HG03469 (cell line): Measurements from ENCODE around the gene DPEP2NB.
"Not testable (repeated sequence)": the region's sequence is repeated elsewhere in the genome, so short reads cannot be mapped to it uniquely, and the experiment has no call there.

Source experiments
- ATAC-seq: cut with Tn5 transposase; IDR thresholded peaks from one replicate; pipeline ENCODE4 v1.9.1; 2021; ENCODE audit warnings: mild to moderate bottlenecking, moderate library complexity, moderate number of reproducible peaks; ENCODE audit not compliant: unreplicated experiment

The DPEP2NB gene

DNA sequence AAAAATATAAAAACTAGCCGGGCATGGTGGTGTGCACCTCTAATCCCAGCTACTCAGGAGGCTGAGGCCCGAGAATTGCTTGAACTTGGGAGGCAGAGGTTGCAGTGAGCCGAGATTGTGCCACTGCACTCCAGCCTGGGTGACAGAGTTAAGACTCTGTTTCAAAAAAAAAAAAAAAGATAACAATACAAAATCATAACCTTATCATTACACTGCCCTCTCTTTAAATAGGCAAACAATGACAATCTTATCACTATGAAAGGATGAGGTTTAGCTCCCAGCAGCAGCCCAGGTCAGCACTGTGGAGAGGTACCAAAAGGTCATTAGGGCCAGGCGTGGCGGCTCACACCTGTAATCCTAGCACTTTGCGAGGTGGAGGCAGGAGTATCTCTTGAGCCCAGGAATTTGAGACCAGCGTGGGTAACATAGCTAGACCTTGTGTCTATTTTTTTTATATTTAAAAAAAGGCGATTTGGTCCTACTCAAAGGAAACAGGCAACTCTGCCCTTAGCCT is 3.5 kb upstream of the DPEP2NB start:
- ATAC-seq = no peak

DNA sequence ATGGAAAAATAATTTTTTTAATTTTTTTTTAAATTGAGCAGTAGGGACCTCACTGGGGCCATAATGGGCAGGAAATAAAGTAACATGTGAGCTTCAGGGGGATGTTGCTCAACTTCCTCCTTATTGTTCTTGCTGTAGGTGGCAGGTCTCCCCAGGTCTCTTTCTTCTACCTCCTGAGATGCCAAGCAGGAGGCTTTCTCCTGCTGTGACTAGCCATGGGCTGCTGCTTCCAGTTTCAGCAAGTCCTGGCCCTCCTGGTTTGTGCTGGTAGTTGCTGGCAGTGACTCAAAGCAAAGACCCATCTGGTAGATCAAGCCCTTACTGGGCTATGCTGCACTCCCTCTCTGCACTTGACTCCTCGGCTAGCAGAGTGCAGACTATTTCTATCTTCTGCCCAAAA is 2.3 kb downstream of the DPEP2NB start:
- ATAC-seq = no peak

DNA sequence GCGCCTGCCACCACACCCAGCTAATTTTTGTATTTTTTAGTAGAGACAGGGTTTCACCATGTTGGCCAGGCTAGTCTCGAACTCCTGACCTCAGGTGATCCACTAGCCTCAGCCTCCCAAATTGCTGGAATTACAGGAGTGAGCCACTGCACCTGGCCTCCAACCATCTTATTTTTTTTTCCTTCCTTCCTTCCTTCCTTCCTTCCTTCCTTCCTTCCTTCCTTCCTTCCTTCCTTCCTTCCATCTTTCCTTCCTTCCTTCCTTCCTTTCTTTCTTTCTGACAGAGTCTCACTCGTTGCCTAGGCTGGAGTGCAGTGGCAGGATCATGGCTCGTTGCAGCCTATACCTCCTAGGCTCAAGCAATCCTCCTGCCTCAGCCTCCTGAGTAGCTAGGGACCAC is 5.8 kb downstream of the DPEP2NB start:
- ATAC-seq = not testable (repeated sequence)

GRCh38 chr16:68009157-68009735 is 6.5 kb downstream of the DPEP2NB start:
- ATAC-seq = no peak

GRCh38 chr16:68005786-68006286 is 9.9 kb downstream of the DPEP2NB start:
- ATAC-seq = no peak

GRCh38 chr16:68005211-68005610 is 10.5 kb downstream of the DPEP2NB start:
- ATAC-seq = no peak

DNA sequence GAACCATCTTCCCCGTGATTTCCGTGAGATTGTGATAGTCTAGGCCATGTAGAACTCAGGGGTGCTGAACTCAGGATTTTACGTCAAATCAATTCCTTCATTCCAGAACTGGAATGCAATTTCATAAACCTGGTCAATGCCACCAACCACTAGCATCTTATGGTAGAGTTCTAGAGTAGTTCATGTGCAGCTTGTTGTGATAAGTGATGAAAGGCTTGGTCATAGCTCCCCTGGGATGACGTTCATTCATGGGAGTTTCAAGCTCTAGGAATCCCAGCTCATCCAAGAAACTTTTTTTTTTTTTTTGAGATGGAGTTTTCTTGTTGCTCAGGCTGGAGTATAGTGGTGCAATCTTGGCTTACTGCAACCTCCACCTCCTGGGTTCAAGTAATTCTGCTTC is 12.7 kb downstream of the DPEP2NB start:
- ATAC-seq = no peak

- ATAC-seq = no peak
Observed at GRCh38 chr16:68000450-68000849, 15.3 kb downstream of the DPEP2NB start.

DNA sequence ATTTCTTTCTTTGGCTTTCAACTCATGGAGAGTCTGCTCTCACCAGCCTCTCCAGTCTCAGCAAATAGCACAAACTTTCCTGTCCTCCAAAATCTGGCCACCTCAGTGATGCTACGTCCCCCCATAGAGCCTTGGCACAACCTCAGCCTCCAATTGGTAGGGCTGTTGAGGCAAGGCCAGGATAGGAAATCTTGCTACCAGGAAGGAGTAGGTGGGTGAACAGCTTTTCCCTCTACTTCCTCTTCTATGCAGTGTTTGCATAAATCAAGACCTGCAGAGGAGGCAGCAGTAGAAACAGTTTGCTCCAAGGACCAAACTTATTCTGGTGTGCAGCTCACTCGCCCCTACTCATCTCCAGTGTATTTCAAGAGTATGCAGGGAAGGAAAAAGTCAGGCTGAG is 15.7 kb downstream of the DPEP2NB start:
- ATAC-seq = no peak

GRCh38 chr16:67998779-67999688 is 16.7 kb downstream of the DPEP2NB start, which contains the start of gene DPEP2:
TSS of gene DPEP2 (minus strand) at chr16:67999484. CDS start at chr16:67993212, 6,272 bp downstream.
- not testable (repeated sequence) for ATAC-seq

DNA sequence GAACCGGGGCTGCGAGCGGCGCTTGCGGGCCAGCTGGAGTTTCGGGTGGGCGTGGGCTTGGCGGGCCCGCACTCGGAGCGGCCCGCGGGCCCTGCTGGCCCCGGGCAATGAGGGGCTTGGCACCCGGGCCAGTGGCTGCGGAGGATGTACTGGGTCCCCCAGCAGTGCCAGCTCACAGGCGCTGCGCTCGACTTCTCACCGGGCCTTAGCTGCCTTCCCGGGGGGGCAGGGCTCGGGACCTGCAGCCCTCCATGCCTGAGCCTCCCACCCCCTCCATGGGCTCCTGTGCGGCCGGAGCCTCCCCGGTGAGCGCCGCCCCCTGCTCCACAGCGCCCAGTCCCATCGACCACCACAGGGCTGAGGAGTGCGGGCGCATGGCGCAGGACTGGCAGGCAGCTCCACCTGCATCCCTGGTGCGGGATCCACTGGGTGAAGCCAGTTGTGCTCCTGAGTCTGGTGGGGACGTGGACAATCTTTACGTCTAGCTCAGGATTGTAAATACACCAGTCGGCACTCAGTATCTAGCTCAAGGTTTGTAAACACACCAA is 17.4 kb downstream of the DPEP2NB start:
- not testable (repeated sequence) for ATAC-seq

DNA sequence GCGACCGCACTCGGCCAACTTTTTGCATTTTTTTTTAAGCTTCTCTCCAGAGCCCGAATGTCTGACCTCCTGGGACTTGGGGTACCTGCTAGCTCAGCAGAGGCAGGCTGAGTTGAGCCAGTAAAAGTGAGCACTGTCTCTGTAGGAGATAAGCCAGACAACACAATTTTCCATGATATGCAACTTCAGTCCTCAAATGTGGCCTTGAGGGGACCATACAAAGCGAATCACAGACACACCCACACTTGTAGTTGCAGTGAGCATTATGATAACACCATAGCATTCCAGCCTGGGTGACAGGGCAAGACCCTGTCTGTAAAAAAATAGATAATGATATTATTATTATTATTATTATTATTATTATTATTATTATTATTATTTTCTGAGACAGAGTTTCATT is 19.0 kb downstream of the DPEP2NB start:
- ATAC-seq = no peak

DNA sequence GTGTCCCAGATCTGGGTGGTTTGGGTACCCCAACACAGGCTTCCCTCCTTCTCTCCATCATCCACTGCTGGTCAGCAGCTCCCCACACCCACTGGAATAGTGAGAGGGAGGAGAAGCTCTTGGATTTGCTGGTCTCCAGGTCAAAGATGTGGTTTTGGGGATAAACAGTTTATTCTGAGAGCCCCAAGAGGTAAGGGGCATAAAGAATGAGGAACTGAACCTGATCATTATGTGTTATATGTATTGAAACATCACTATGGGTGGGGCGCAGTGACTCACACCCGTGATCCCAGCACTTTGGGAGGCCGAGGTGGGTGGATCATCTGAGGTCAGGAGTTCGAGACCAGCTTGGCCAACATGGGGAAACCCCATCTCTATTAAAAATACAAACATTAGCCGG is 20.3 kb downstream of the DPEP2NB start:
- ATAC-seq = no peak

DNA sequence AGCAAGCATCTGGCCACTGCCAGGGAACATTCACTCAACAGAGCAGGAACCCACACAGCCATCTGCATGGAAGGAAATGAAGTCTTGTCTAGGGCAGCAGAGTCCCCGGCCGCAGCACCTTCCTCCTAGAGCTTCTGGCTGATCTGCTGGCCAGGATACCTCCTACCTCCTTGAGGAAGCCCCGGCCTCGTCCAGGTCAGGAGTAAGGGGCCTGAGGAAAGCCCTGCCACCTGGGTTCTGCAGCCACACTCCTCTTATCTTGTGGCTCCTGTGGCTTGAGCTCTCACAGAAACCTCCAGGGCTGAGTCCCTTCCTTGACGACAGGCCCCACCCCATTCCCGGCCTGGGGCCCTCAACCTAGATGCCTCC is 21.7 kb downstream of the DPEP2NB start:
- ATAC-seq = not testable (repeated sequence)

DNA sequence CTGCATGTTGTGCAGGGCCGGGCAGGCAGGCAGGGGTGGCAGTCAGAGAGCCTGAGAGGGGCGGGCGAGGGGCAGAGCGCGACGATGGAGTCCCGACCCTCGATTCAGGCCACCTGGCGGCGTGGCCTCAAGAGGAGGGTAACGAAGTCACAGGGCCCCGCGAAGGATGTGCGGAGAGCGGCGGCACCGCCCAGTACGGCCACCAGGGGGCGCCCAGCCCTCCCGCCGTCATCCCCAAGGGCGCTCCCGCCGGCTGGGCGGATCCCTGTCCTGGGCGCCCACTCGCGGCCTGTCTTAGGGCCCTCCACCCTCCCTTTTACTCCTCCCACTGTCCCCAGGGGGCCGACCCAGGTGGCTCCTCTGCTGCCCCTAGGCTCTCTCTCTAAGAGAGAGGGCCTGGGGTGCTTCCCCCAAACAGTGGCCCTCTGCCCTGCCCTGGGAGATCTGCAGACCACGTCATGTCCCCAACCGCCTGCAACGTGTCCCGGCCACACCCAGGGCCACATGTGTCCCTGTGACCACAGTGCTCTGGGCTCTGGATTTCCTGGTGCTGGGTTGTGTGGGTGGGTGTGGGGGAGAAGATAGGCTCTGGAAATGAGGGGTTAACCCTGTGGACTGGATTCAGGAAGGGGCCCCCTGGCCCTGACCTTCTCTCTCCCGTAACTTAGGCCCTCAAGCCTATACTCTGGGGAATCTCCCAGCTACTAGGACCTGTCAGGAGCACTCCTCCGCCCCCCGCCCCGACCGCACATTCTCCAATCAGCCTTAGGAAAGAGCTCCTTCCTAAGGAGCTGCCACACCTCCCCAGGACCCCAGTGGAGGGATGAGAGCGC is 22.3 kb downstream of the DPEP2NB start:
- ATAC-seq = peak; percentile 47

DNA sequence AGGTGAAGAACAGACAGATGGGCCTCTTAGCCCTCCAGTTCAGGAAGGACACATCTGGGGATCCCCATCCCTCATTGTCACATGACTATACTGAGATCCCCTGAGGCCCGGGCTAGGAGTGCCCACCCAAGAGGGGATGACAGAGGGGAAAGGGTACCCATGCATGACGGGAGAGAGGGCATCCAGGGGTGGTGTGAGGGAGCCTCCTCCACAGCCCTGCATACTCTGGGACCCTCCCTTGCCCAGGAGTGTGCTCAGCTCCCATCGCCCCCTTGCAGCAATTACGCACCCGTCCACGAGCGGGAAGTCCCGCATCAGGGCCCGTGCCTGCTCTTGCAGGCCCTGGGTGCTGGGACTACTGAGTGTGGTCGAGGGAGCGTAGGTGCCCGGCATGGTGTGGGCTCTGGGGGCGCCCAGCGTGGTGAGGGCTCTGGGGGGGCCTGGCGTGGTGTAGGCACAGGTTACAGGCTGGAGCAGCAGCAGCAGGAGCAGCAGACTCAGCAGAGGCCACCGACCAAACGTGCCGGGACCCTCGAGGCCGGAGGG is 23.0 kb downstream of the DPEP2NB start:
- ATAC-seq = no peak

DNA sequence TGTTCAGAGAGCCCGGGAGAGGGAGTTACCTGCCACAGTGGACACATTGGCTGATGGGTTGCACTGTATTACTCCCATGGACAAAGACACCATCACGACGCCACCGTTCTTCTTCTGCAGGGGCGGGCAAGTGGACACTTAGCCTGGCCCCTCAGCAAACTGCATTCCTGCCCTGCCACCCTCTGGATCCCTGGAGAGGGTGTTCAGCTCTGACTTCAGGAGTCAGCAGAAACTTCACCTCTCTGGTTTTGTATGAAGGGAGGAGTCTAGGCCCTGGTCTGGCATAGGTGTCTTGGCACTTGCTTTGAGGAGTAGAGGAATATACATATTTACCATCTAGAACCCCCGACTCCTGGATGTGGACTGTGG is 25.7 kb downstream of the DPEP2NB start:
- ATAC-seq = no peak

DNA sequence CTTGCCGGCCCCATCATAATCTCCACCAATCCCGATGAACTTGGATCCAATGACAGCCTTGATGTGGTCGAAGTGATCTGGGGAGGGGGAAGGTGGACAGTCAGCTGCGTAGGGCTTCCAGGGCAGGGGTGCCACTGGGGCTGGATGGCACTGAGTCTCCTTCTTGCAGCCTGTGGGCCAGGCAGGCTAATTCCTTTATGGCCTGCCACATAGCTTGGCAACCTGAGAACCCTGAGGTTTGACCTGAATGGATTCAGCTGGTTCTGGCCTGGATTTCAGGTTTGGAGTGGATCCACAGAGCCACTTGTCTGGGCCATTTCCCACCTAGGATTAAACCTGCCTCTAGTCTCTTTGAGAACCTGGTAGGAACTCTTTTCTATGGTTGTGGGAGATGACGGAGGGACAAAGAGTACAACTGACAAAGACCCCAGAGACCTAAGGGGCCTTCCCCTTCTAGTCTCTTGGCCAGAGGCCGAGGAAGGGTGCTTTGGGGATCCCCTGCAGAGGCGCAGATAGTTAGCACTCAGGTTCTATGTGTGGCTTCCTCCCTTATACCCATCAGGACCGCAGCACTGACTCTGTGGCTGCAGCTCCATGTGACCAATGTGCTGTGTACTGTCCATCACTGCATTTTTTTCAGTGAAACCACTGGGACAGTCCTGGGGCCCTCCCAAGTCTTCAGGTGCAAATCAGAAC is 26.2 kb downstream of the DPEP2NB start:
- no peak for ATAC-seq

- no peak for ATAC-seq
Observed at GRCh38 chr16:67988675-67989074, 27.0 kb downstream of the DPEP2NB start.
